Cardiac fibroblast (primary cell): ENCODE measurements around the gene ANGPTL8.

Source experiments
- DNase-seq, 2 donors: peaks; one replicate each; pipeline versions ENCODE4 v3.0.0 to v3.0.0-alpha.2; 2010; ENCODE audit warnings: low read depth in 2 of 2
- H3K4me3 ChIP-seq, 2 donors: replicated peaks in 1 of 2; 1 replicate in 1 of 2; 2 replicates in 1 of 2; pipeline ENCODE4 v1.5.1; 2011; ENCODE audit warnings: low read depth in 2 of 2, low read length in 2 of 2, mild to moderate bottlenecking in 2 of 2, moderate library complexity in 1 of 2
- TF ChIP-seq, protein P1 (sequence below): IDR thresholded peaks from one replicate; pipeline ENCODE4 v1.5.1; 2011; ENCODE audit warnings: low read depth, mild to moderate bottlenecking, low read length, inconsistent platforms

The ANGPTL8 gene

DNA sequence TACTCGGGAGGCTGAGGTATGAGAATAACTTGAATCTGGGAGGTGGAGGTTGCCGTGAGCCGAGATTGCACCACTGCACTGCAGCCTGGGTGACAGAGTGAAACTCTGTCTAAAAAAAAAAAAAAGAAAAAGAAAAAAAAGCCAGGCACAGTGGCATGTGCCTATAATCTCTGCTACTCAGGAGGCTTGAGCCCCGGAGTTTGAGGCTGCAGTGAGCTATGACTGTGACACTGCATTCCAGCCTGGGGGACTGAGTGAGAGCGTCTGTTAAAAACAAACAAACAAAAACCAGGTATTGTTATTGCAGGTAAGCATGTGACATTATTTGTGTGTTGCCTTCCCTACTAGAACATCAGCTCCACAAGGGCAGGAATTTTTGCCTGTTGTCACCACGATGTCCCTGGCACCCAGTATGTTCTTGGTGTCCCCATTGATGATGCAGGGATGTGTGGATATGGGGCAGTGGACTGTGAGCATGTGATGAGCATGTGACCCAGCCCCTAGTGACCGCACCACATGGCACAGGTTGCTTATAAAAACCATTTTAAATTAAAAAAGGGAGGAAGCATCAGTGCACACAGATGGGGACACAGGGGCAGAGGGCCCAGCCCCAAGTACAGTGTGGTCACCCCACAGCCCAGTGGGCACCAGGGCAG, 40.5 kb upstream of the ANGPTL8 start:
- no peak overlapping the region for H3K4me3 ChIP-seq
- TF ChIP-seq, protein P1, sequence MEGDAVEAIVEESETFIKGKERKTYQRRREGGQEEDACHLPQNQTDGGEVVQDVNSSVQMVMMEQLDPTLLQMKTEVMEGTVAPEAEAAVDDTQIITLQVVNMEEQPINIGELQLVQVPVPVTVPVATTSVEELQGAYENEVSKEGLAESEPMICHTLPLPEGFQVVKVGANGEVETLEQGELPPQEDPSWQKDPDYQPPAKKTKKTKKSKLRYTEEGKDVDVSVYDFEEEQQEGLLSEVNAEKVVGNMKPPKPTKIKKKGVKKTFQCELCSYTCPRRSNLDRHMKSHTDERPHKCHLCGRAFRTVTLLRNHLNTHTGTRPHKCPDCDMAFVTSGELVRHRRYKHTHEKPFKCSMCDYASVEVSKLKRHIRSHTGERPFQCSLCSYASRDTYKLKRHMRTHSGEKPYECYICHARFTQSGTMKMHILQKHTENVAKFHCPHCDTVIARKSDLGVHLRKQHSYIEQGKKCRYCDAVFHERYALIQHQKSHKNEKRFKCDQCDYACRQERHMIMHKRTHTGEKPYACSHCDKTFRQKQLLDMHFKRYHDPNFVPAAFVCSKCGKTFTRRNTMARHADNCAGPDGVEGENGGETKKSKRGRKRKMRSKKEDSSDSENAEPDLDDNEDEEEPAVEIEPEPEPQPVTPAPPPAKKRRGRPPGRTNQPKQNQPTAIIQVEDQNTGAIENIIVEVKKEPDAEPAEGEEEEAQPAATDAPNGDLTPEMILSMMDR, result no peak
- no peak for DNase-seq

DNA sequence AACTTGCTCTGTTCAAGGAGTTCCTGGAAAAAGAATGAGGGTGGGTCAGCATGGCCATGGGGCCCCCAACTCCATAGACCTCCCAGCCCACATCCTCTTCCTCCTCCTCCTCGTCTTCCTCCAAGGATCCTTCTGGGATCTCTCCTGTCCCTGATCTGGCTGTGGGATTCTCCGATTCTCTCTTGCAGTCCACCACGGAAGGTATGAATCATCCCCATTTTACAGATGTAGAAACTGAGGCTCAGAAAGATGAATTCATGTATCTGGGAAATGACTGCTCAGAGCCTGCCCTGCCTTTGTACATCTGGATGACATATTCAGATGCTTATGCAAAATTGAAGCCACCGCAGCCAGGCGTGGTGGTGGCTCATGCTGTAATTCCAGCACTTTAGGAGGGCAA, 39.9 kb upstream of the ANGPTL8 start:
- TF ChIP-seq, protein P1, result no peak
- no peak for DNase-seq
- H3K4me3 ChIP-seq, result no peak overlapping the region

DNA sequence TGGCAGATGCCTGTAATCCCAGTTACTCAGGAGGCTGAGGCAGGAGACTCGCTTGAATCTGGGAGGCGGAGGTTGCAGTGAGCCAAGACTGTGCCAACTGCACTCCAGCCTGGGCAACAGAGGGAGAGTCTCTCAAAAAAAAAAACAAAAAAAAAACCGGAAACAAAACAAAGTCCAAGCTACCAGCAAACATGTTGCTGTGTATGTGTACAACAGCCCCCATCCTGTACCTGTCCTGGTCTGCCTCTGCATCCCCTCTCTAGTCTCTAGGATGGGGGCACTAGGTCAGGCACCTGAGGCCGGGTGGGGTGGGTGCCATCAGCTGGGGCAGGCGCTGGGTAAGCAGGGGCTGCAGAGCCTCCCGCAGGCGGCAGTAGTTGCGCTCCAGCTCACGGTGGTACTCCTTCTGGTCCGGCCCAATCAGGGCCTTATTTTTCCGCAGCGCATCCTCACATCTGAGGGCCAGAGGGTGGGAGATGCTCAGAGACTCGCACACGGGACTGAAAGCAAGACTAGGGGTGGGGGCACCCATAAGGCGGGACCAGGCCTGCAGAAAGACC, 39.3 kb upstream of the ANGPTL8 start:
- no peak for DNase-seq
- TF ChIP-seq, protein P1, result no peak
- H3K4me3 ChIP-seq, result no peak overlapping the region

DNA sequence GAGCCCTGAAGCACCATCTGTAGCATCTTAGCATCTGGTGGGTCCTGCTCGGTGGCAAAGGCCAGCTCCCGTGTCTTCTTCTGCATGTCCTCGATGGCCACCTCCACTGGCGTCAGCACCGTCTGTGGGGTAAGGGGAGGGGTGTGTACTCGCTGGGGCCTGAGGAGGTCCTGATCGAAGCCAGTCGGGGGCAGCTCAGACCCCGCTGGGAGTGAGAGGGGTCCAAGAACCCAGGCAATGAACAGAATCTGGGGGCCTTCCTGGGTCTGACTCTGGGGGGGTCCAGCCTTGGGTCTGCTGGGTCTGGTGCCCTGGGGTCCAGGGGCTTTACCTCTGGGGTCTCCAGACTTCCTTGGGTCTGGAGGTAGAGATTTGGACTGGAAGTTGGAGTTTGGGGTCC, 38.5 kb upstream of the ANGPTL8 start:
- no peak overlapping the region for H3K4me3 ChIP-seq
- TF ChIP-seq, protein P1, result no peak
- no peak for DNase-seq

DNA sequence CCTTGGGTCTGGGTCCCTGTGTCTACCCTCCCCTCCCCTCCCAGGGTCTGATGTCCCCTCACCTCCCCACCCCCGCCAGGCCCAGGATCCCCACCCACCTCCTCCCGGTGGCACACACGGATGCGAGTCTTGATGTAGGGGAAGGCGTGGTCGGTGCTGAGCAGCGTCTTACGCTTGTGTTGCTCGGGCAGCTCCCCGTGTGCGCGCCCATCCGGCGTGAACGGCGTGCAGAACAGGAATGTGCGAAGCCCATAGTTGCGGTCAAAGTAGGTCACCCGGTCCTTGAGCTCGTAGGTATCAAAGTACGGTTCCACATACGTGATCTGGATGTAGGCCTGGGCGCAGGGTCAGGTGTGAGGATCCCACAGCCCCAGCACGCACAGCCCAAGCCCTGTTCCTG, 37.6 kb upstream of the ANGPTL8 start:
- TF ChIP-seq, protein P1, result no peak
- no peak overlapping the region for H3K4me3 ChIP-seq
- DNase-seq, result no peak

DNA sequence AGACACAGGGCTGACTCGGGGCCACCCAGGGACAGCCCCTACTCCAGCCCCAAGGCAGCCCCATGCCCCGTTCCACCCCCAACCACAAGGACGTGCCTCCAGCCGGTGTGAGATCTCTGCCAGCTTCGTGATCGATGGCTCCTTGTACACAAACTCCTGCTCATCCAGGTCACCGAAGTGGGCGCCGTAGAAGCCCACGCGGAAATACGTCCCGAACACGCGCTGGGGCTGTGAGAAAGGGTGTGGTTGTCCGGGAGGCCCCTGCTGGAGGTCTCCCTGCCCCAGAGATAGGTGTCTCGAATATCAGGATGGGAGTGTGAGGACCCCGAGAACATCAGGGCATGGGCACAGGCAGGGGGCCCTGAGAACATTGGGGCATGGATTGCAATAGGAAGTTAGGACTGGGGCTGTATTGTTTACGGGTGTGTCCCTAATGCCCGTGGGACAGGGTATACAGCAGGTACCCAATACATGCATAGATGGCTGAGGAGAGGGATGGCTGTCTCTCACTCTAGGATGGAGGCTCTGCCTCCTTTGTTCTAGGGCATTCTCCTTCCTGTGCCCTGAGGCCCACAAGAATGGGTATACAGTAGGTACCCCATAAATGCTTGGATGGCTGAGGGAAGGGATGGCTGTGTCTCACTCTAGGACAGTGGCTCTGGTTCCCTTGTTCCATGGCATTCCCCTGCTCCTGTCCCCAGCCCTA, 36.8 kb upstream of the ANGPTL8 start:
- DNase-seq, result no peak
- TF ChIP-seq, protein P1, result no peak
- H3K4me3 ChIP-seq, result no peak overlapping the region
